Erythroblast (primary cell): ENCODE measurements around the gene PIMREG.

Experiments used
- GATA1 ChIP-seq: IDR thresholded peaks from 2 replicates; pipeline ENCODE4 v1.6.1; 2011; ENCODE audit warnings: low read depth, mild to moderate bottlenecking, control low read depth, low read length, moderate library complexity
- POLR2A ChIP-seq: IDR thresholded peaks from 2 replicates; pipeline ENCODE4 v1.6.1; 2011; ENCODE audit warnings: mild to moderate bottlenecking, low read length

DNA sequence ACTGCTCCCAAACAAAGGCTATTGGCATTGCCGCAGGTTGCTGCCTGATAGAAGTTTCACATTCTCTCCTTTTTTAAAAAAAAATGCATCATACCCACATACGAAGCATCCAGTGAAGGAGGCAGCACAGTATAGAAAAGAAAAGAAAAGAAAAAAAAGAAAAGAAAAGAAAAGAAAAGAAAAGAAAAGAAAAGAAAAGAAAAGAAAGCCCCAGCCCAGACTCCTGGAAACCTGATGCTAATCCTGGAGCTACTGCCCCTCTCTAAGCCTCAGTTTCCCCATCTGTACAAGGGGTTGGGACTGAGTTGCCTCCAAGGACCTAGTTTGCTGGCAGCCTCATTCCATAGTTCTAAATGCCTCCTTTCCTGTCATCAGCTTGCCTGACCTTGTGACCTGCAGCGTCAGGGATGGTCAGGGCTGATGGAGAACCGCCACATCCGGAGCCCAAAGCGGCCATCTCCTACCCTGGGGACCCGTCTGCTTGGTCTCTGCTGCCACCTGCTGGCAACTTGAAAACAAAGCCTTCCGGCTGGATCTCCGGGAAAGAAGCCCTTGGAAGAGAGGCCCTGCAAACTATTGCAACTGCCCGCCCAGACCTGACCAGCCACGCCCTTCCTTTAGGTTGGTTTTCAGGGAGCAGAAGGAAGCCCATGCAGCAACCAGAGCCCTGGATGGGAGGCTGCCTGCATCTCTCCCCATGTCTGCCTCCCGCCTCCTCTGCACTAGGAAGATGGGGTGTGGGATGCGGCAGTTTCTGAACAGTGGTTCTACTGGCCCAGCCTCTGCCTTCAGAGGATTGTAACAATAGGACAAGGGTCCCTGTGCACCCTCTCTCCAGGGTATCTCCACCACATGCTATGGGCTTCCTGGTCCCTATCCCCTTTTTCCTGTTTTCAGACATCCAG is 22.3 kb upstream of the PIMREG start:
- TF ChIP-seq POLR2A, result no peak
- TF ChIP-seq GATA1, result no peak
